Stimulated activated CD4-positive, alpha-beta T cell treated with anti-CD3 and anti-CD28 coated beads, Interleukin-2, amount 100 ng/mL, for 48 hours (primary cell): ENCODE results near the gene ZNG1F.
"Not testable (repeated sequence)": the region's sequence is repeated elsewhere in the genome, so short reads cannot be mapped to it uniquely, and the experiment has no call there.

Source experiments
- DNase-seq, 2 donors: peaks; one replicate each; pipeline ENCODE4 v3.0.0-alpha.2; 2020

The ZNG1F gene

GRCh38 chr9:41189217-41189616 lies at the start of gene ZNG1F:
TSS of gene ZNG1F (minus strand) at chr9:41189317. CDS start at chr9:41189258, 59 bp downstream.
- DNase-seq, result not testable (repeated sequence)

GRCh38 chr9:41237110-41237749 lies 48.1 kb upstream of the ZNG1F start:
- DNase-seq, result peak; percentile 39 to 47

GRCh38 chr9:41236486-41237109 lies 47.5 kb upstream of the ZNG1F start:
- DNase-seq, result not testable (repeated sequence)

GRCh38 chr9:41234811-41235805 lies 46.0 kb upstream of the ZNG1F start:
- DNase-seq, result peak in 1 of 2 donors; percentile 21

- DNase-seq, result not testable (repeated sequence)
Observed at GRCh38 chr9:41234221-41234620, 45.1 kb upstream of the ZNG1F start.

- not testable (repeated sequence) for DNase-seq
Observed at GRCh38 chr9:41232326-41232725, 43.2 kb upstream of the ZNG1F start.

- DNase-seq, result not testable (repeated sequence)
Observed at GRCh38 chr9:41230418-41230817, 41.3 kb upstream of the ZNG1F start.

- DNase-seq, result no peak
Observed at GRCh38 chr9:41229408-41230401, 40.6 kb upstream of the ZNG1F start.

GRCh38 chr9:41219831-41220230 lies 30.7 kb upstream of the ZNG1F start:
- DNase-seq, result not testable (repeated sequence)

GRCh38 chr9:41188439-41188838 lies 678 bp downstream of the ZNG1F start:
- not testable (repeated sequence) for DNase-seq

- not testable (repeated sequence) for DNase-seq
Observed at GRCh38 chr9:41174994-41175393, 14.1 kb downstream of the ZNG1F start.

- not testable (repeated sequence) for DNase-seq
Observed at GRCh38 chr9:41150116-41150515, 39.0 kb downstream of the ZNG1F start.

- not testable (repeated sequence) for DNase-seq
Observed at GRCh38 chr9:41141878-41142277, 47.2 kb downstream of the ZNG1F start.

GRCh38 chr9:41128581-41128980 lies 60.5 kb downstream of the ZNG1F start, which contains the start of gene FOXD4L6:
TSS of gene FOXD4L6 (minus strand) at chr9:41128681. CDS start at chr9:41128383, 298 bp downstream.
- DNase-seq, result not testable (repeated sequence)

GRCh38 chr9:41126746-41127446 lies 62.2 kb downstream of the ZNG1F start:
- not testable (repeated sequence) for DNase-seq

GRCh38 chr9:41125936-41126335 lies 63.2 kb downstream of the ZNG1F start:
- not testable (repeated sequence) for DNase-seq

- DNase-seq, result not testable (repeated sequence)
Observed at GRCh38 chr9:41125109-41125658, 63.9 kb downstream of the ZNG1F start.

- DNase-seq, result not testable (repeated sequence)
Observed at GRCh38 chr9:41124250-41125108, 64.6 kb downstream of the ZNG1F start.

GRCh38 chr9:41123812-41124211 lies 65.3 kb downstream of the ZNG1F start:
- DNase-seq, result not testable (repeated sequence)

GRCh38 chr9:41123396-41123795 lies 65.7 kb downstream of the ZNG1F start:
- DNase-seq, result not testable (repeated sequence)
